HTERT RPE-1 (cell line): ENCODE measurements around the gene PLEKHA3.

ENCODE experiments used
- in situ Hi-C: fragments of 300-500 bp; cut with MboI; formaldehyde crosslinking; loops from 4 replicates; pipeline ENCODE4 v1.14.3; 2020; ENCODE audit warnings: low sequenced_read_pairs

The PLEKHA3 gene

DNA sequence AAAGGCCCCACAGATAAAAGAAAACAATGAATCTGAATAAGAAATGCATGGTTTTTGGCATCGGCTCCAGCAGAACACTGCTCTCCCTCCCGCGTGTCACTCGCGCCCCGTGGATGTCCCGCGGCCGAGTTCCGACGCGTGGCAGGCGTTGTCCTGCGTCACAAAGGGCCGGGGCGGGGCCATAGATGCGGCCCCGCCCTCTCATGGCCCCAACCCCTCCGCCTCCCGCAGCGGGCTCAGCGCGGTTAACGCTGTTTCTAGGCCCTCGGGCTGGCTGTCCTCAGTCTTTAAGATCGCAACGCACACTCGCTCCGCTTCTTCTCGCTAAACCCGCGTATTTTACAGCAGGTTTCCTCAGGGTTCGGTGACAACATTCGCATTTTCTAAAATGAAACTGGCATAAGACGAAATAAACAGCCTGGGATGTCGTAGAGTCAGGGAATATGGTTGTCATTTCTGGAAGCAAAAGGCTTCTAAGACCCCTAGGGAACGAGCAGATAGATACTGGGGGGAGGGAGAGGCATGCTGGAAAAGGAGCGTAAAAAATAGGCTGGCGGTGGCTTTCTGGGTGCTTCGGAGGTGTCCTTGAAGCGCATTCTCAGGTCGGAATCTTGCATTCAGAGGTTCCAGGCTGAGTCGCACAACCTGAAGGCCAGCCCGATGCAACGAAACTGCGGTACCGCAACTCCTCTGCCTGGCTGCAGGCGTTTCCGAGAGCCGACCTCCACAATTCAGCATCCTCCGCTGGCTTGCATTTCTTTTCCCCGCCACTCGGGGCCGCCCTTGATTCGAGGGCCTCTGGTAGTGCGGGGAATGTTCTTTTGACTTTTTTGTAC is 1.6 kb upstream of the PLEKHA3 start, which contains the start of gene FKBP7:
FKBP7 (minus strand) TSS at position 162 of the 836 bp plus-strand sequence; CDS start at position 61, 101 bp downstream.
- in situ Hi-C loops, result no loop called here

DNA sequence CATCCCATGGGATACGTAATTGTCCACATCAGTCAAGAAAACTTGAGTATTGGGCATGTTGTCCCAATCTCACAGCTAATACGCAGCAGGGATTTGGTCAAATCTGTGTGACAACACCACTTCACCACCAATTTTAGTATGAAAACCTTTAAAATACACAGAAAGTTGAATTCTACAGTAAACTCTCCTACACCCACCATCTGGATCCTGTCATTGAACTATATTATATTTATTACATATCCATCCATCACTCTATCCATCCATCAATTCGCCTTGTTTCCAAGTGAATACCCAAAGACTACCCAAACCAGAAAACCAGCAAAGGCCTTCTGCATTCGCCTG is 1.0 kb upstream of the PLEKHA3 start:
- in situ Hi-C loops, result no loop called here

GRCh38 chr2:178479758-178480226 is 465 bp upstream of the PLEKHA3 start:
- in situ Hi-C loops, result no loop called here

DNA sequence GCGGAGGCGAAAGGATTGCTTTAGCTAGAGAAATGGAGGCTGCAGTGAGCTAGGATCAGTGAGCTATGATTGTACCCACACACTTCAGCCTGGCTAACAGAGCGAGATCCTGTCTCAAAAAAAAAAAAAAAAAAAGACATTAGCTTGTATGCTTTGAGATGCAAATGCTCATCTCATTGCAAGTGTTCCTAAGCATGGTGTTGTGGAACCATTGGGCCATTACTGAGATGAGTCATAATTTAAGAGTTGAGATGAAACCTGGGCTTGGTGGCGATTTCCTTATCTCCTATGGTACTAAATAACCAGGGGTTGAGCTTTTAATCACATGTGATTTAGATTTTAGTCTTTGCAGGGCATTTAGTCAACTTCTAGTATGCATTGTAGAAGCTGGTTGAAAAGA is 2.2 kb downstream of the PLEKHA3 start:
- in situ Hi-C loops, result no loop called here

- in situ Hi-C loops, result no loop called here
Measured at GRCh38 chr2:178484245-178485041, 4.2 kb downstream of the PLEKHA3 start.

DNA sequence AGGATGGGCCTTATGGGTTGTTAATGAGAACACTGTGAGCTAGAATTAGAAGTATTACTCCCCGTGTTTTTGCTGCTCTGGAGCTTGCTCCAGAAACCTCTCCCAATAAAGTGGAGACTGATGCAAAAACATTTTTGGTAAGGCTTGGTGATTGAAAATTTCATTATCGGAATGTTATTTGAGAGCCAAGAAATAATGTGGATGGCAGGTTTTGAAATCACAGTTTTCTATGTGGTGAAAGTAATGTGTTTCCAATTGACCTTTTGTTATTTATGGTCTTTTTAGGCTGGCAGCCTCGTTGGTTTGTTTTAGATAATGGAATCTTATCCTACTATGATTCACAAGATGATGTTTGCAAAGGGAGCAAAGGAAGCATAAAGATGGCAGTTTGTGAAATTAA is 5.1 kb downstream of the PLEKHA3 start:
- in situ Hi-C loops, result no loop called here

DNA sequence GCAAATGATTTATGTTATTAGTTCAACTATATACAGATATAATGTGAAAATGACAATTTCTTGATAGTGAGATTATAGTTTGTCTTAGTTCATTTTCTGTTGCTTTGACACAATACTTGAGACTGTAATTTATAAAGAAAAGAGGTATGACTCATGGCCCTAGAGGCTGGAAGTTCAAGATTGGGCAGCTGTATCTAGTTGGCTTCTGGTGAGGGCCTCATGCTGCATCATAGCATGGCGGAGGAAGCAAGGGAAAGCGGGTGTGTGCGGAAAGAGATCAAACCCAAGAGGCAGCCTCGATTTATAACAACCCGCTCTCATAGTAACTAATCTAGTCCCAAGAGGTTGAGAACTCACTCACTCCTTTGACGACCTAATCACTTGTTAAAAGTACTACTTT is 11.4 kb downstream of the PLEKHA3 start:
- in situ Hi-C loops, result no loop called here

- in situ Hi-C loops, result no loop called here
Measured at GRCh38 chr2:178496049-178496448, 15.8 kb downstream of the PLEKHA3 start.

DNA sequence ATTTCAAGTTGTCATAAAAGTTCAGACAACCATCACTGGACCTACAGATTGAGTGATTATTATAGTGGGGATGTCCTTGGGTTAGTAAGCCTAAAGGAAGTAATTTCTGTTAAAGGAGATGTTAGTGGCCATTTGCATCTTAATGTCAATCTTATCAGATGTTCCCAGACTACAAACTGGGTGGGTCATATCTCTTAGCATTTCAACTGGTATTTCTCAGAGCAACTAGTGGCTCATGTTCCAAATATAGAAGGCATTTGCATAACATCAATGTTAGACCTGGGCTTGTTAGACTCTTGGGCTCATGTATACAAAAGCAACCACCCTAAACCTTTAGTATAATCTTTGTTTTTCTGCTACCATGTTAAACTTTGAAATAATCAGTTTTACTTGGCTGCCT is 17.9 kb downstream of the PLEKHA3 start:
- in situ Hi-C loops, result no loop called here

DNA sequence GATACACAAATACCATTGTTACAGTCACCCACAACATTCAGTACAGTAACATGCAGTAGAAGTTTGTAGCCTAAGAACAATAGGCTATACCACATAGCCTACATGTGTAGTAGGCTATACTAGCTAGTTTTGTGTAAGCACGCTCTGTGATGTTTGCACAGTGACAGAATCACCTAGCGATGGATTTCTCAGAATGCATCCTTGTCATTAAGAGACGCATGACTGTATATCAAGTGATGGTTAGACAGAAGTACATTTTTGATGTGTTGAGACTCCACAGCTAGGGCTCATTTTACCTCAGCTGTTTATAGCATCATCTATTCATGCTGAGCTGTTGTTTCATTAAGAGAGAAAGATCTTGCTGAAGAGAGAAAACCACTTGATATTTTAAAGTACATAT is 19.4 kb downstream of the PLEKHA3 start:
- in situ Hi-C loops, result no loop called here

DNA sequence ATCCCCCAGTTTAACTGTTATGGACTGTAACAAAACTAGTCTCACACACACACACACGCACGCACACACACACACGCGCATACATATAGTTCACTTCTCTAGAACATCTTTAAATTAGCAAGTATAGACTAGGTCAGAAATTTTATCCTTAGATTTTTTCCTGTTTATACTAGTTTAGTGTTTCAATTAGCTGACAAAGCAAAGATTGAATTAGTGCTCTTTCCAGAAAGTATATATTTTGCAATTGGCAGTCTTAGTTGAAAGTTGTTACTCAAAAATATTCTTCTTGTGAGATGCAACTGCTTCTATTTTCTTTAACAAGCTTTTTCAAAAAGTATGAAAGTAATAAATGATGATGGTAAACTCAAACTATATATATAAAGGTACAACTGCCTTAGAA is 22.5 kb downstream of the PLEKHA3 start:
- in situ Hi-C loops, result no loop called here

DNA sequence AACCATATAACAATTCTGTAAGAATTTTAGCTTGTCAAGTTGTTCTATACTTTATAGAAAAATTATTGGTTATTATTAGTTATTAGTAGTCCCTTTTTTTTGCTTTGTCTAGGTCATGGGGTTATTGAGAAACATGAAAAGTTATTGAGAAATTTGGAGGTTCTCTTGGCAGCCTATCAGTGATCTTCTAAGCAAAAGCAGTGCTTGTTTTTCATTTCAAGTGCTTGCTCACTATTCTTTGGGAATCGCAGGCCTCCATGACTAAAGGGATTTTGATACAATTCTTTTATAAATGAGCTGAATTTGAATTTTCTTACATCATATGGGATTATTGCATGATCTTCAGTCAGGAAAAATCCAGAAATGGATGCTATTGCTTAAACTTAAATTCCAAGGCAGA is 25.8 kb downstream of the PLEKHA3 start:
- in situ Hi-C loops, result no loop called here

GRCh38 chr2:178506524-178506923 is 26.3 kb downstream of the PLEKHA3 start:
- in situ Hi-C loops, result no loop called here

GRCh38 chr2:178506949-178507348 is 26.7 kb downstream of the PLEKHA3 start:
- in situ Hi-C loops, result no loop called here

GRCh38 chr2:178508646-178509045 is 28.4 kb downstream of the PLEKHA3 start:
- in situ Hi-C loops, result no loop called here

GRCh38 chr2:178510384-178510783 is 30.1 kb downstream of the PLEKHA3 start:
- in situ Hi-C loops, result no loop called here

- in situ Hi-C loops, result no loop called here
Measured at GRCh38 chr2:178512484-178512883, 32.2 kb downstream of the PLEKHA3 start.

DNA sequence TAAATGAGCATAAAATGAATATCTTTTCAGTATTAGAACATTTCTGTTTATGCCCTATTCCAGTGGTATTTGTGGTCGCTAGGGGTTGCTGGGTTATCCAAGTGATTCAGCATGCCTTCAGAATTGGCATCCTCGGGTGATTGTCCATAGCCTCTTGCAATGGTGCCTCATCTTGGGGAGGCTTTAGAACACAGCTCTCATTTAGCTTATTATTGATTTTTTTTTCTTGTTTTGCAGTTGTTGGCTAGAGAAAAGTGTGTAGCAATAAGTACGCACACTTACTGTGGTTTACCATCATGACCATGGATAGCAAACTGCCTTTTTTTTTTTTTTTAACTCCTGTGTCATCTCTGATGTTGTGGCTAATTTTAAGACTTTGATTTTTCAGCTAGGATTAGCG is 33.6 kb downstream of the PLEKHA3 start:
- in situ Hi-C loops, result no loop called here

- in situ Hi-C loops, result no loop called here
Measured at GRCh38 chr2:178514664-178515063, 34.4 kb downstream of the PLEKHA3 start.

- in situ Hi-C loops, result no loop called here
Measured at GRCh38 chr2:178517496-178517895, 37.2 kb downstream of the PLEKHA3 start.

GRCh38 chr2:178521304-178522150 is 41.3 kb downstream of the PLEKHA3 start:
- in situ Hi-C loops, result no loop called here
